AG04449 (cell line): ENCODE data around the gene MYO1F.

Source experiments
- CTCF ChIA-PET: fragments of 350-600 bp; formaldehyde crosslinking; extraction: SDS; loops from one replicate; lab custom pipeline; 2021; ENCODE audit warnings: antibody characterized with exemption; lab: Yijun Ruan, JAX
- POLR2A ChIA-PET: fragments of 400-600, 350-600 bp; formaldehyde crosslinking; extraction: SDS; loops from one replicate; lab custom pipeline; 2020; ENCODE audit warnings: antibody characterized with exemption, inconsistent platforms; lab: Yijun Ruan, JAX
- DNase-seq: peaks from one replicate; pipeline ENCODE4 v3.0.0-alpha.2; 2010; ENCODE audit warnings: low read depth, low spot score
- H3K4me3 ChIP-seq: 2 replicates; pipeline ENCODE4 v1.5.1; 2011; ENCODE audit warnings: low read depth, mild to moderate bottlenecking, control low read depth, low read length
- CTCF ChIP-seq: IDR thresholded peaks from one replicate; pipeline ENCODE4 v1.5.1; 2011; ENCODE audit warnings: mild to moderate bottlenecking, moderate library complexity, low read length, control low read depth, inconsistent platforms; ENCODE audit not compliant: insufficient read depth; ENCODE audit errors: missing control alignments

Gene MYO1F

GRCh38 chr19:8615813-8616596, 38.8 kb upstream of the MYO1F start:
- ChIA-PET POLR2A (no interaction called here), CTCF (interaction anchor here (0.6 to 6.8 kb wide), 10 partner anchors 8 to 465 kb away, joined by 3 to 49 read pairs (median 3); partner anchors contain the start of gene NFILZ)
- no peak for DNase-seq
- H3K4me3 ChIP-seq, result no peak overlapping the region
- peak; percentile 83 for TF ChIP-seq CTCF

- no peak for TF ChIP-seq CTCF
- CTCF ChIA-PET, result interaction anchor here (0.8 to 6.8 kb wide), 7 partner anchors 15 to 466 kb away, joined by 3 to 49 read pairs (median 4); partner anchors contain the start of gene NFILZ
- DNase-seq, result no peak
Measured at GRCh38 chr19:8615024-8615423, 37.8 kb upstream of the MYO1F start.

GRCh38 chr19:8614455-8614854, 37.2 kb upstream of the MYO1F start:
- POLR2A ChIA-PET, result no interaction called here
- no peak for TF ChIP-seq CTCF

More at GRCh38 chr19:8615024-8615423, 37.8 kb upstream of the MYO1F start:
- POLR2A ChIA-PET, result no interaction called here
- H3K4me3 ChIP-seq, result no peak overlapping the region

GRCh38 chr19:8612807-8613171, 35.5 kb upstream of the MYO1F start:
- ChIA-PET CTCF (interaction anchor here (0.6 to 6.8 kb wide), 4 partner anchors 26 to 65 kb away, joined by 3 to 49 read pairs (median 6); no protein-coding TSS in a partner anchor), POLR2A (no interaction called here)
- no peak for DNase-seq
- TF ChIP-seq CTCF, result no peak
- no peak overlapping the region for H3K4me3 ChIP-seq

More at GRCh38 chr19:8614455-8614854, 37.2 kb upstream of the MYO1F start:
- no peak for DNase-seq
- CTCF ChIA-PET, result interaction anchor here (0.8 to 6.8 kb wide), 6 partner anchors 15 to 291 kb away, joined by 3 to 49 read pairs (median 4); no protein-coding TSS in a partner anchor
- no peak overlapping the region for H3K4me3 ChIP-seq

- no peak for DNase-seq
- no peak for TF ChIP-seq CTCF
- ChIA-PET POLR2A (interaction anchor here (1.1 kb wide), 1 partner anchor 13 kb away, joined by 4 read pairs; no protein-coding TSS in a partner anchor), CTCF (interaction anchor here (0.8 to 6.8 kb wide), 5 partner anchors 27 to 32 kb away, joined by 3 to 49 read pairs (median 5); no protein-coding TSS in a partner anchor)
- H3K4me3 ChIP-seq, result no peak overlapping the region
Measured at GRCh38 chr19:8611877-8612806, 34.9 kb upstream of the MYO1F start.
